ENCODE results near the gene SGCD.

SGCD gene

DNA sequence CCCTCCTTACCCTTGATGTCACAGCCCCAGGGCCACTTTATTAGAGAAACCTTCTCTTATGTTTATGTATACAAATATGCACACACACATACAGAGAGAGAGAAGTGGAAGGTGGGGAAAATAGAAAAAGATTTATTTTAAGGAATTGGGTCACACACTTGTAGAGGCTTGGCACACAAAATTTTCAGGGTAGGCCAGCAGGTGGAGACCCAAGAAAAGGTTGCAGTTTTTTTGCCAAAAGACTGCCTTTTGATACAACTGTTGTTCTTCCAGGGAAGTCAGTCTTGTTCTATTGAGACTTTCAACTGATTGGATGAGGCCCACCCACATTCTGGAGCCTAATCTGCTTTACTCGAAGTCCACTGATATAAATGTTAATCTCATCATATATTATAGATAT lies 392.0 kb downstream of the SGCD start:
- H3K9me3 ChIP-seq (ENCODE audit: severe bottlenecking), result no peaks in the 10 kb centered on the region
- DNase-seq (ENCODE audit: low spot score), result no peak
- ATAC-seq (ENCODE audit: low read depth), result no peak
- TF ChIP-seq, protein P1, sequence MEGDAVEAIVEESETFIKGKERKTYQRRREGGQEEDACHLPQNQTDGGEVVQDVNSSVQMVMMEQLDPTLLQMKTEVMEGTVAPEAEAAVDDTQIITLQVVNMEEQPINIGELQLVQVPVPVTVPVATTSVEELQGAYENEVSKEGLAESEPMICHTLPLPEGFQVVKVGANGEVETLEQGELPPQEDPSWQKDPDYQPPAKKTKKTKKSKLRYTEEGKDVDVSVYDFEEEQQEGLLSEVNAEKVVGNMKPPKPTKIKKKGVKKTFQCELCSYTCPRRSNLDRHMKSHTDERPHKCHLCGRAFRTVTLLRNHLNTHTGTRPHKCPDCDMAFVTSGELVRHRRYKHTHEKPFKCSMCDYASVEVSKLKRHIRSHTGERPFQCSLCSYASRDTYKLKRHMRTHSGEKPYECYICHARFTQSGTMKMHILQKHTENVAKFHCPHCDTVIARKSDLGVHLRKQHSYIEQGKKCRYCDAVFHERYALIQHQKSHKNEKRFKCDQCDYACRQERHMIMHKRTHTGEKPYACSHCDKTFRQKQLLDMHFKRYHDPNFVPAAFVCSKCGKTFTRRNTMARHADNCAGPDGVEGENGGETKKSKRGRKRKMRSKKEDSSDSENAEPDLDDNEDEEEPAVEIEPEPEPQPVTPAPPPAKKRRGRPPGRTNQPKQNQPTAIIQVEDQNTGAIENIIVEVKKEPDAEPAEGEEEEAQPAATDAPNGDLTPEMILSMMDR (IDR thresholded peaks at IDR 0.05; ENCODE audit: poor library complexity, severe bottlenecking), result no peak
- no peak overlapping the region for H3K4me3 ChIP-seq (ENCODE audit: severe bottlenecking)
- no peaks in the 10 kb centered on the region for H3K27me3 ChIP-seq (ENCODE audit: insufficient read depth, poor library complexity, severe bottlenecking)
- no peaks in the 10 kb centered on the region for H3K36me3 ChIP-seq (ENCODE audit: low read depth)
- H3K4me1 ChIP-seq (ENCODE audit: insufficient read depth, poor library complexity, severe bottlenecking), result no peaks in the 10 kb centered on the region
- no peak overlapping the region for H3K27ac ChIP-seq (ENCODE audit: poor library complexity, severe bottlenecking)

GRCh38 chr5:156722358-156722757 lies 395.4 kb downstream of the SGCD start:
- Histone ChIP-seq H3K27me3 (ENCODE audit: insufficient read depth, poor library complexity, severe bottlenecking) (no peaks in the 10 kb centered on the region), H3K27ac (ENCODE audit: poor library complexity, severe bottlenecking) (no peak overlapping the region), H3K4me3 (ENCODE audit: severe bottlenecking) (no peak overlapping the region), H3K4me1 (ENCODE audit: insufficient read depth, poor library complexity, severe bottlenecking) (no peaks in the 10 kb centered on the region), H3K36me3 (ENCODE audit: low read depth) (no peaks in the 10 kb centered on the region), H3K9me3 (ENCODE audit: severe bottlenecking) (peaks cover 4% of the 10 kb centered on the region)
- DNase-seq (ENCODE audit: low spot score), result no peak
- no peak for ATAC-seq (ENCODE audit: low read depth)
- TF ChIP-seq, protein P1 (IDR thresholded peaks at IDR 0.05; ENCODE audit: poor library complexity, severe bottlenecking), result no peak

DNA sequence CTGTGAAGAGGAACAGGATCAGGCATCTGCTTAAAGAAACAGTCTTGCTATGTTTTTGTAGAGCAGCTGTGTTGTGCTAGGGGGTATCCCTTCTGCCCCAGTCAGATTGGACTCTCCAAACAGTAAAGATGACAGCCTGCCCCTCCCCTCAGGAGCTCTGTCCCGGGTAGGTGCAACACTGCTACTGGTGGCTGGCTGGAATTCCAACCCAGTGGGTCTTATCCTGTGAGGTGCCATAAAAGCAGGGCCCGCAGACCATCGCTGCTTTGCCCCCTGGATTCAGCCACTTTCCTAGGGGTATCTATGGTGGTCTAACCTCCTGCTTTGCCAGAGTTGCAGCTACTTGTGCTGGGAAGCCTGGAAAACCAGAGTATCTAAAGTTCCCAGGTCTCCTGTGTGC lies 408.5 kb downstream of the SGCD start:
- no peak for DNase-seq (ENCODE audit: low spot score)
- Histone ChIP-seq H3K36me3 (ENCODE audit: low read depth) (no peaks in the 10 kb centered on the region), H3K4me1 (ENCODE audit: insufficient read depth, poor library complexity, severe bottlenecking) (no peaks in the 10 kb centered on the region), H3K27ac (ENCODE audit: poor library complexity, severe bottlenecking) (no peak overlapping the region), H3K9me3 (ENCODE audit: severe bottlenecking) (no peaks in the 10 kb centered on the region), H3K4me3 (ENCODE audit: severe bottlenecking) (no peak overlapping the region), H3K27me3 (ENCODE audit: insufficient read depth, poor library complexity, severe bottlenecking) (peaks cover 8% of the 10 kb centered on the region)
- TF ChIP-seq, protein P1 (IDR thresholded peaks at IDR 0.05; ENCODE audit: poor library complexity, severe bottlenecking), result no peak
- ATAC-seq (ENCODE audit: low read depth), result no peak

- H3K4me1 ChIP-seq (ENCODE audit: insufficient read depth, poor library complexity, severe bottlenecking), result no peaks in the 10 kb centered on the region
- peaks cover 7% of the 10 kb centered on the region for H3K27me3 ChIP-seq (ENCODE audit: insufficient read depth, poor library complexity, severe bottlenecking)
- H3K27ac ChIP-seq (ENCODE audit: poor library complexity, severe bottlenecking), result no peak overlapping the region
- no peaks in the 10 kb centered on the region for H3K36me3 ChIP-seq (ENCODE audit: low read depth)
- ATAC-seq (ENCODE audit: low read depth) (no peak), DNase-seq (ENCODE audit: low spot score) (no peak)
- no peaks in the 10 kb centered on the region for H3K9me3 ChIP-seq (ENCODE audit: severe bottlenecking)
- TF ChIP-seq, protein P1 (IDR thresholded peaks at IDR 0.05; ENCODE audit: poor library complexity, severe bottlenecking), result no peak
- no peak overlapping the region for H3K4me3 ChIP-seq (ENCODE audit: severe bottlenecking)
Measured at GRCh38 chr5:156741516-156741915, 414.6 kb downstream of the SGCD start.

GRCh38 chr5:156753846-156754245 lies 426.9 kb downstream of the SGCD start:
- Histone ChIP-seq H3K27me3 (ENCODE audit: insufficient read depth, poor library complexity, severe bottlenecking) (no peaks in the 10 kb centered on the region), H3K9me3 (ENCODE audit: severe bottlenecking) (no peaks in the 10 kb centered on the region), H3K36me3 (ENCODE audit: low read depth) (no peaks in the 10 kb centered on the region), H3K4me1 (ENCODE audit: insufficient read depth, poor library complexity, severe bottlenecking) (no peaks in the 10 kb centered on the region), H3K4me3 (ENCODE audit: severe bottlenecking) (no peak overlapping the region), H3K27ac (ENCODE audit: poor library complexity, severe bottlenecking) (no peak overlapping the region)
- TF ChIP-seq, protein P1 (IDR thresholded peaks at IDR 0.05; ENCODE audit: poor library complexity, severe bottlenecking), result no peak
- ATAC-seq (ENCODE audit: low read depth), result no peak
- no peak for DNase-seq (ENCODE audit: low spot score)
